GM23338 (cell line): ENCODE results near the gene PAPPA2. TPM values are rescaled to one million over a fixed set of nuclear protein-coding genes. Genes with fewer than 3 reads are reported as not detected.

ENCODE experiments used
- ATAC-seq: fragments of 200-7000 bp; cut with Tn5 transposase; 3 replicates; pipeline ENCODE4 v1.9.1; 2020
- DNase-seq: peaks from one replicate; pipeline ENCODE4 v3.0.0-alpha.2; 2015; ENCODE audit warnings: low spot score
- H2AFZ ChIP-seq: fragments of 200-600 bp; sonication (generic); 2 replicates; pipeline ENCODE4 v1.8.0; 2016; ENCODE audit warnings: antibody characterized with exemption, mild to moderate bottlenecking, moderate library complexity
- H3F3A ChIP-seq: fragments of 200-600 bp; sonication (generic); replicated peaks from 2 replicates; pipeline ENCODE4 v1.8.0; 2017; ENCODE audit warnings: antibody characterized with exemption, mixed run types, low read depth
- H3K27ac ChIP-seq: fragments of 200-600 bp; sonication (generic); 2 replicates; pipeline ENCODE4 v1.6.1; 2016; ENCODE audit warnings: low read depth
- H3K27me3 ChIP-seq: fragments of 200-600 bp; sonication (generic); 2 replicates; pipeline ENCODE4 v1.8.0; 2016; ENCODE audit warnings: mild to moderate bottlenecking, mixed run types, moderate library complexity; ENCODE audit not compliant: insufficient read depth
- H3K36me3 ChIP-seq: fragments of 200-600 bp; sonication (generic); 2 replicates; pipeline ENCODE4 v1.8.0; 2016; ENCODE audit warnings: mild to moderate bottlenecking; ENCODE audit not compliant: insufficient read depth
- H3K4me1 ChIP-seq: fragments of 200-600 bp; sonication (generic); 2 replicates; pipeline ENCODE4 v1.8.0; 2016; ENCODE audit warnings: mild to moderate bottlenecking, moderate library complexity; ENCODE audit not compliant: insufficient read depth
- H3K4me2 ChIP-seq: fragments of 200-600 bp; sonication (generic); 2 replicates; pipeline ENCODE4 v1.7.1; 2017; ENCODE audit warnings: mixed run types
- H3K4me3 ChIP-seq: fragments of 200-600 bp; sonication (generic); 2 replicates; pipeline ENCODE4 v1.6.1; 2016; ENCODE audit warnings: mixed run types
- H3K79me2 ChIP-seq: fragments of 200-600 bp; sonication (generic); replicated peaks from 2 replicates; pipeline ENCODE4 v1.8.0; 2017; ENCODE audit warnings: mild to moderate bottlenecking; ENCODE audit not compliant: insufficient read depth
- H3K9me2 ChIP-seq: fragments of 200-600 bp; sonication (generic); 2 replicates; pipeline ENCODE4 v1.8.0; 2017; ENCODE audit not compliant: insufficient read depth
- H4K20me1 ChIP-seq: fragments of 200-600 bp; sonication (generic); replicated peaks from 2 replicates; pipeline ENCODE4 v1.8.0; 2017; ENCODE audit warnings: mild to moderate bottlenecking; ENCODE audit not compliant: insufficient read depth
- H3K27ac Mint-ChIP-seq: 2 replicates; pipeline ENCODE4 v1.8.0; 2020; ENCODE audit warnings: inconsistent platforms, mild to moderate bottlenecking, moderate library complexity, mixed read lengths
- H3K27me3 Mint-ChIP-seq: 3 replicates; pipeline ENCODE4 v1.8.0; 2022; ENCODE audit warnings: low read depth, mild to moderate bottlenecking, moderate library complexity, mixed read lengths, inconsistent platforms; ENCODE audit not compliant: insufficient read depth, poor library complexity
- H3K36me3 Mint-ChIP-seq: 3 replicates; pipeline ENCODE4 v1.8.0; 2021; ENCODE audit warnings: low read depth, mild to moderate bottlenecking, inconsistent platforms, moderate library complexity, mixed read lengths
- H3K4me1 Mint-ChIP-seq: 3 replicates; pipeline ENCODE4 v1.8.0; 2020; ENCODE audit warnings: mild to moderate bottlenecking, inconsistent platforms, mixed read lengths
- H3K4me3 Mint-ChIP-seq: 3 replicates; pipeline ENCODE4 v1.8.0; 2021; ENCODE audit warnings: moderate library complexity, mild to moderate bottlenecking, inconsistent platforms, mixed read lengths
- H3K9me3 Mint-ChIP-seq: 3 replicates; pipeline ENCODE4 v1.8.0; 2020; ENCODE audit warnings: moderate library complexity, mild to moderate bottlenecking, inconsistent platforms, mixed read lengths
- CREB1 ChIP-seq: fragments of 250-450 bp; sonication (Bioruptor Pico); IDR thresholded peaks from 2 replicates; pipeline ENCODE4 v1.5.0; 2020; ENCODE audit warnings: low read depth, mild to moderate bottlenecking, moderate library complexity
- CTCF ChIP-seq, 2 experiments: fragments of 200-600 bp in 1 of 2; sonication (generic) in 1 of 2; conservative IDR thresholded peaks; 2 replicates each; pipeline versions ENCODE4 v1.5.1 to v1.6.1; 2016 to 2017; ENCODE audit warnings: antibody characterized with exemption in 2 of 2, low read depth in 2 of 2, mild to moderate bottlenecking in 2 of 2, moderate library complexity in 1 of 2
- ETS1 ChIP-seq: IDR thresholded peaks from 2 replicates; pipeline ENCODE4 v1.6.1; 2016; ENCODE audit warnings: antibody characterized with exemption
- EZH2 ChIP-seq: fragments of 200-600 bp; sonication (generic); IDR thresholded peaks from one replicate; pipeline ENCODE4 v1.8.0; 2017; ENCODE audit warnings: antibody characterized with exemption, mild to moderate bottlenecking, low read depth; ENCODE audit not compliant: unreplicated experiment
- POLR2AphosphoS5 ChIP-seq: IDR thresholded peaks from 2 replicates; pipeline ENCODE4 v1.6.1; 2016; ENCODE audit warnings: antibody characterized with exemption, low read depth
- REST ChIP-seq: IDR thresholded peaks from one replicate; pipeline ENCODE4 v1.6.1; 2018; ENCODE audit warnings: antibody characterized with exemption; ENCODE audit not compliant: unreplicated experiment
- STAT1 ChIP-seq: IDR thresholded peaks from one replicate; pipeline ENCODE4 v1.6.1; 2016; ENCODE audit warnings: antibody characterized with exemption; ENCODE audit not compliant: unreplicated experiment
- ZNF331 ChIP-seq: fragments of 250-450 bp; sonication (Bioruptor Pico); IDR thresholded peaks from 2 replicates; pipeline ENCODE4 v1.5.0; 2020; ENCODE audit warnings: low read depth, mild to moderate bottlenecking, moderate library complexity
- ZNF462 ChIP-seq: fragments of 250-450 bp; sonication (Bioruptor Pico); IDR thresholded peaks from 2 replicates; pipeline ENCODE4 v1.5.0; 2020; ENCODE audit warnings: mild to moderate bottlenecking, moderate library complexity
- polyA plus RNA-seq: library from polyadenylated mRNA; unstranded; fragments of >200 nt; fragmentation: Nextera tagmentation; extraction: Ambion mirVana; gene quantifications from 2 replicates; pipeline ENCODE4 v1.2.1, GENCODE V29; 2016
- total RNA-seq: library from RNA; depleted of rRNA; stranded (reverse); fragments of >200 nt; shearing (Covaris generic); gene quantifications from 2 replicates; pipeline ENCODE4 v1.2.3, GENCODE V29; 2014

Gene PAPPA2
- total and polyA plus RNA-seq, 2 experiments from 2014 or later = 1.4 to 1.7 TPM

GRCh38 chr1:176577646-176578197, 114.7 kb downstream of the PAPPA2 start (continued):
- no peak for TF ChIP-seq CTCF (conservative IDR thresholded peaks at IDR 0.05; ENCODE audit: low read depth in 2 of 2)
- no peak for TF ChIP-seq CREB1 (CRISPR knock-in tag)
- TF ChIP-seq STAT1 = no peak
- no peak for TF ChIP-seq EZH2
- TF ChIP-seq ETS1 = no peak

- no peak overlapping the region for H3K4me2 ChIP-seq
- no peak overlapping the region for H2AFZ ChIP-seq
- Mint-ChIP-seq H3K36me3 (no peaks in the 10 kb centered on the region), H3K27ac (no peak overlapping the region), H3K4me3 (no peak overlapping the region), H3K9me3 (0 out of 3 replicates have a peak, but pooled peaks cover 1% of the 10 kb centered on the region), H3K27me3 (peaks cover 2% of the 10 kb centered on the region), H3K4me1 (peaks cover 5% of the 10 kb centered on the region; the same call in 1 of the 3 replicates)
- DNase-seq (no peak), ATAC-seq (no peak)
- no peaks in the 10 kb centered on the region for H4K20me1 ChIP-seq
- no peak overlapping the region for H3K4me3 ChIP-seq
- H3K36me3 ChIP-seq = no peaks in the 10 kb centered on the region
- H3K4me1 ChIP-seq = peaks cover 8% of the 10 kb centered on the region; the same call in 1 of the 2 replicates
- H3K27ac ChIP-seq = no peak overlapping the region
- H3F3A ChIP-seq = no peaks in the 10 kb centered on the region
- H3K27me3 ChIP-seq = no peaks in the 10 kb centered on the region
- H3K9me2 ChIP-seq = no peaks in the 10 kb centered on the region
- H3K79me2 ChIP-seq = no peaks in the 10 kb centered on the region
- TF ChIP-seq ZNF462 (CRISPR knock-in tag) (no peak), ZNF331 (no peak), REST (no peak), POLR2AphosphoS5 (no peak), ETS1 (no peak), CREB1 (CRISPR knock-in tag) (no peak)
Measured at GRCh38 chr1:176579087-176579486, 116.1 kb downstream of the PAPPA2 start.
